ENCODE results near the gene PPFIA1.
"Not testable (repeated sequence)": the region's sequence is repeated elsewhere in the genome, so short reads cannot be mapped to it uniquely, and the experiment has no call there.

PPFIA1 gene

DNA sequence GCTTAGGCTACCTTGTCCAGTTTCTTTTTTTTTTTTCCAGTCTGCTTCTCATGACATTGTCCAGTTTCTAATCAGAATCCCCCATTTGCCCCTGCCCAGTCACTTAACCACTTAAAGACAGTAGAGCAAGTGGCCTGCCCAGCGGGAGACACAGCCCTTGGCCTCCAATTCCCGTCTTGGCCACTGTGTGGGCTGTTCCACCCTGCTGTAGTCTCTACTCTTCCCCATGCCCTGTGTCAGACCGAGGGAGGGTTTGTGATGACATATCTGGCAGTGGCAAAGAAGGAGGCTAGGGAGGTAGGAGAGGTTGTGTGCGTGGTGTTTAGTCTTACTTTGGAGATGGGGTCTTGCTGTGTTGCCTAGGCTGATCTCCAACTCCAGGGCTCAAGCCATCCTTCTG lies 11.5 kb downstream of the PPFIA1 start:
- no peak overlapping the region for H3K4me3 ChIP-seq (ENCODE audit: low read depth, low read length)
- TF ChIP-seq, protein P1, sequence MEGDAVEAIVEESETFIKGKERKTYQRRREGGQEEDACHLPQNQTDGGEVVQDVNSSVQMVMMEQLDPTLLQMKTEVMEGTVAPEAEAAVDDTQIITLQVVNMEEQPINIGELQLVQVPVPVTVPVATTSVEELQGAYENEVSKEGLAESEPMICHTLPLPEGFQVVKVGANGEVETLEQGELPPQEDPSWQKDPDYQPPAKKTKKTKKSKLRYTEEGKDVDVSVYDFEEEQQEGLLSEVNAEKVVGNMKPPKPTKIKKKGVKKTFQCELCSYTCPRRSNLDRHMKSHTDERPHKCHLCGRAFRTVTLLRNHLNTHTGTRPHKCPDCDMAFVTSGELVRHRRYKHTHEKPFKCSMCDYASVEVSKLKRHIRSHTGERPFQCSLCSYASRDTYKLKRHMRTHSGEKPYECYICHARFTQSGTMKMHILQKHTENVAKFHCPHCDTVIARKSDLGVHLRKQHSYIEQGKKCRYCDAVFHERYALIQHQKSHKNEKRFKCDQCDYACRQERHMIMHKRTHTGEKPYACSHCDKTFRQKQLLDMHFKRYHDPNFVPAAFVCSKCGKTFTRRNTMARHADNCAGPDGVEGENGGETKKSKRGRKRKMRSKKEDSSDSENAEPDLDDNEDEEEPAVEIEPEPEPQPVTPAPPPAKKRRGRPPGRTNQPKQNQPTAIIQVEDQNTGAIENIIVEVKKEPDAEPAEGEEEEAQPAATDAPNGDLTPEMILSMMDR (IDR thresholded peaks at IDR 0.05; ENCODE audit: low read depth, low read length), result no peak

DNA sequence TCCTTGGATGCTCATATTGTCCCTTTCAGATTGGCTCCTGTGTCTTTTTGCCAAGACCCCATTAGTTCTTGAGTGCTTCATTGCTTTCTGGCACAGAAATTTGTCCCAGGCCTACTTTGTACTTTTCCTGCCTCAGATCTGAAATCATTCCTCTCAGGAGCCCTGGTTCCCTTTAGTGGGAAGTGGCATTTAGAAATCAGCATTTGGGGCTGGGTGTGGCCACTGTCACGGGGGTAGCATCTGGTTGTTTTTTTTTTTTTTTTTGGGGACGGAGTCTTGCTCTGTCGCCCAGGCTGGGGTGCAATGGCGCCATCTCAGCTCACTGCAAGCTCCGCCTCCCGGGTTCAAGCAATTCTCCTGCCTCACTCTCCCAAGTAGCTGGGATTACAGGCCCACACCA lies 18.2 kb downstream of the PPFIA1 start:
- H3K4me3 ChIP-seq (ENCODE audit: low read depth, low read length), result no peak overlapping the region
- TF ChIP-seq, protein P1 (IDR thresholded peaks at IDR 0.05; ENCODE audit: low read depth, low read length), result no peak

DNA sequence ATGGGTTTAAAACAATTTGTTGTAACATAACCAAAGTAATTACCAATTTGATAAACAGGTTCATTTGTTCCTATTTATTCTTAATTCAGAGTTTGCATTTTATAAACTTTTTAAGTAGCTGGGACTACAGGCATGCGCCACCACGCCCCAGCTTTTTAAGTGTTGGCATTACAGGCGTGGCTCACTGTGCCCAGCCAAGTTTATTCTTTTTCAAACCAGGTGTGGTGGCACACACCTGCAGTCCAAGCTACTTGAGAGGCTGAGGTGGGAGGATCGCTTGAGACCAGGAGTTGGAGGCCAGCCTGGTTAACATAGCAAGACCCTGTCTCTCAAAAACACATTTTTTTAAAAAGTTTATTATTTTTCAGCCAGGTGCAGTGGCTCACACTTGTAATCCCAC lies 19.1 kb downstream of the PPFIA1 start:
- no peak overlapping the region for H3K4me3 ChIP-seq (ENCODE audit: low read depth, low read length)

DNA sequence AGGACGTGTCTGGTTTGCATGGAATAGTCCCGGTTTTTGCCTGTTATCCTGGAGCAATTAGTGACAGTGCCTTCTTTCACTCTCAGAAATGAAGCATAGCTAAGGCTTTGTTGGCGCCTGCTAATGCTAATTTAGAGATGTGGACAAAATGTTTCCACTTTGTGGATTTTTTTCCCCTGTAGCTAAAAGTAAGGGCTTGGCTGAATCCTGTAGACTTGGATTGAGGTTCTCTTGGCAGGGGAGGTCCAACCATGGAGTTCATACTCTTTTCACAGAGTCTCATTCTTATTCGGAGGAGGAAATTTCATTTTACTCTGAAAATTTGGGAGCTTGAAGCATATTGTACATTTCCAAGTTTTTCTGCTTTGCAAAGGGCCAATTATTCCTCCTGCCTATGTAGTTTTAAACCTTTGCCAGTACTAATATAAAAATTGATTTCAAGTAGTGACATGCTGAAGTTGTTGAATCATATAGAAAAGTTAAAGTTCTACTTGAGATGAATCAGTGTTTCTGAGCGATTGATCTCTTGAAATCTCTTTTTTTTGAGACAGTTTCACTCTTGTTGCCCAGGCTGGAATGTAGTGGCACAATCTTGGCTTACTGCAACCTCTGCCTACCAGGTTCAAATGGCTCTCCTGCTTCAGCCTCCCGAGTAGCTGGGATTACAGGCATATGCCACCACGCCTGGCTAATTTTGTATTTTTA lies 20.0 kb downstream of the PPFIA1 start:
- no peak overlapping the region for H3K4me3 ChIP-seq (ENCODE audit: low read depth, low read length)
- TF ChIP-seq, protein P1 (IDR thresholded peaks at IDR 0.05; ENCODE audit: low read depth, low read length), result no peak

More for the DNA sequence above, 19.1 kb downstream of the PPFIA1 start:
- TF ChIP-seq, protein P1 (IDR thresholded peaks at IDR 0.05; ENCODE audit: low read depth, low read length), result no peak

DNA sequence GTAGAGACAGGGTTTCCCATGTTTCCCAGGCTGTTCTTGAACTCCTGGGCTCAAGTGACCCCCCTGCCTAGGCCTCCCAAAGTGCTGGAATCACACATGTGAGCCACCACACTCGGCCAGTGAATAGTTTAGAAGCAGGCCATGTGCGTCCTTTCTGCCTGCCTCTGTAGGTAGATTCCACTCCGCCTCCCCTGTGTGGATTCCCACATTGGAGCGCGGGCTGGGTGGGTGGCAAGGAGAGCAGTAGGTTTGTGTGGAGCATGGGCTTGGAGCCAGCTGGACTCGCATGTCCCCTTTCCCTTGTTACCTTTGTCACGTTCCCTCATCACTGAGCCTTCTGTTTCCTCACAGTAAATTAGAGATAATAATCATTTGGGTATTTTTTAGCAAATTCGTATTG lies 21.7 kb downstream of the PPFIA1 start:
- TF ChIP-seq, protein P1 (IDR thresholded peaks at IDR 0.05; ENCODE audit: low read depth, low read length), result no peak
- no peak overlapping the region for H3K4me3 ChIP-seq (ENCODE audit: low read depth, low read length)

DNA sequence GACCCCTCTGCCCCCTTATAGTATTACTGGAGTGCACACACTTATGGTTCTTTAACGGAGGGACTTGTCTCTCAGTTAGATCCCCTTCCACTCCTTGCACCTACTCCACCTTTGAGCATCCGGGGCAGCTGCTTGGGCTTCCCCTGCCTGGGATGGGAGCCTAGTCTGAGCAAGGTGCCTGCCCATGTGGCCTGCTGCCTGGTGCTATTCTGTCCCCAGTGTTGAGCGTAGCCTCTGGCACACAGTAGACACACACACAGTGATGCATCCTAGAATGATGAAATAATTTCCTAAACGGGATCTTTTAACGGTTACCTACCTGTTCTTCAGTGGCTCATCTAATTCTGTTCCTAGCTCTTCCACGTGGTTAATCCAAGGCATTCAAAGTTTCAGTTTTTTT lies 22.4 kb downstream of the PPFIA1 start:
- TF ChIP-seq, protein P1 (IDR thresholded peaks at IDR 0.05; ENCODE audit: low read depth, low read length), result no peak

DNA sequence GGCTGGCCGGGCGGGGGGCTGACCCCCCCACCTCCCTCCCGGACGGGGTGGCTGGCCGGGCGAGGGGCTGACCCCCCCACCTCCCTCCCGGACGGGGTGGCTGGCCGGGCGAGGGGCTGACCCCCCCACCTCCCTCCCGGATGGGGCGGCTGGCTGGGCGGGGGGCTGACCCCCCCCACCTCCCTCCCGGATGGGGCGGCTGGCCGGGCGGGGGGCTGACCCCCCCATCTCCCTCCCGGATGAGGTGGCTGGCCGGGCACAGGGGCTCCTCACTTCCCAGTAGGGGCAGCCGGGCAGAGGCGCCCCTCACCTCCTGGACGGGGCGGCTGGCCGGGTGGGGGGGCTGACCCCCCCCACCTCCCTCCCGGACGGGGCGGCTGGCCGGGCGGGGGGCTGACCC lies 24.7 kb downstream of the PPFIA1 start:
- not testable (repeated sequence) for H3K4me3 ChIP-seq (ENCODE audit: low read depth, low read length)

More for the DNA sequence above, 22.4 kb downstream of the PPFIA1 start:
- H3K4me3 ChIP-seq (ENCODE audit: low read depth, low read length), result no peak overlapping the region

DNA sequence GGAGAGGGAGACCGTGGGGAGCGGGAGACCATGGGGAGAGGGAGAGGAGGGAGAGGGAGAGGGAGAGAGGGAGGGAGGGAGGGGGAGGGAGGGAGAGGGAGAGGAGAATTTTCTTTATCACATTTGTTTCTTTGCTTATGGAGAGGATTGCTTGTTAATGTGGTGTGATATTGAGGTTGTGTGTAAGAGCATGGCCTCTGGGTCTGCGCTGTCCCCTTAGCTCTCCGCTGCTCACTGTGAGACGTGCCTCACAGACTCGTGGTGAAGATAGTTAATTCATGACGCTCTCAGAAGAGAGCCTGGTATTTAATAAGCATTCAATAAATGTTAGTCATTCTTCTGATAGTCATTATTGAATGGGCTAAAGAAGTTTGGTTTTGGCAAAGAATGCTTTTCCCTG lies 26.2 kb downstream of the PPFIA1 start:
- H3K4me3 ChIP-seq (ENCODE audit: low read depth, low read length), result no peak overlapping the region
- TF ChIP-seq, protein P1 (IDR thresholded peaks at IDR 0.05; ENCODE audit: low read depth, low read length), result no peak

Data from WI38 (cell line).